ENCODE measurements around the gene MRPL10.

- TF ChIP-seq EZH2phosphoT487 (IDR thresholded peaks at IDR 0.05; ENCODE audit: borderline replicate concordance, low read length) (no peak), EZH2 (IDR thresholded peaks at IDR 0.05; ENCODE audit: low read length, unreplicated experiment) (no peak)
- TF ChIP-seq, protein P1, sequence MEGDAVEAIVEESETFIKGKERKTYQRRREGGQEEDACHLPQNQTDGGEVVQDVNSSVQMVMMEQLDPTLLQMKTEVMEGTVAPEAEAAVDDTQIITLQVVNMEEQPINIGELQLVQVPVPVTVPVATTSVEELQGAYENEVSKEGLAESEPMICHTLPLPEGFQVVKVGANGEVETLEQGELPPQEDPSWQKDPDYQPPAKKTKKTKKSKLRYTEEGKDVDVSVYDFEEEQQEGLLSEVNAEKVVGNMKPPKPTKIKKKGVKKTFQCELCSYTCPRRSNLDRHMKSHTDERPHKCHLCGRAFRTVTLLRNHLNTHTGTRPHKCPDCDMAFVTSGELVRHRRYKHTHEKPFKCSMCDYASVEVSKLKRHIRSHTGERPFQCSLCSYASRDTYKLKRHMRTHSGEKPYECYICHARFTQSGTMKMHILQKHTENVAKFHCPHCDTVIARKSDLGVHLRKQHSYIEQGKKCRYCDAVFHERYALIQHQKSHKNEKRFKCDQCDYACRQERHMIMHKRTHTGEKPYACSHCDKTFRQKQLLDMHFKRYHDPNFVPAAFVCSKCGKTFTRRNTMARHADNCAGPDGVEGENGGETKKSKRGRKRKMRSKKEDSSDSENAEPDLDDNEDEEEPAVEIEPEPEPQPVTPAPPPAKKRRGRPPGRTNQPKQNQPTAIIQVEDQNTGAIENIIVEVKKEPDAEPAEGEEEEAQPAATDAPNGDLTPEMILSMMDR (conservative IDR thresholded peaks at IDR 0.05; ENCODE audit: low read depth, low read length): no peak
These were observed 19.6 kb downstream of the MRPL10 start for GRCh38 chr17:47811709-47812108.

Measured in PC-3 (cell line).